Stomach (tissue), 4 donors: Measurements from ENCODE around the gene RPTOR.

Source experiments
- CTCF ChIP-seq, 7 experiments: fragments of 450-650 bp in 4 of 7; fragments of 200-600 bp in 3 of 7; sonication (generic) in 3 of 7; IDR thresholded peaks; one replicate each; pipeline ENCODE4 v1.5.1; 2016 to 2019; ENCODE audit warnings: antibody characterized with exemption in 7 of 7, control low read depth in 2 of 7, mild to moderate bottlenecking in 1 of 7
- POLR2A ChIP-seq, 4 donors: fragments of 450-650 bp; IDR thresholded peaks; one replicate each; pipeline ENCODE4 v1.6.1; 2016; ENCODE audit warnings: antibody characterized with exemption in 4 of 4, control low read depth in 2 of 4, mild to moderate bottlenecking in 1 of 4, moderate library complexity in 1 of 4
- POLR2AphosphoS5 ChIP-seq, 3 donors: sonication (generic); formaldehyde crosslinking; IDR thresholded peaks; one replicate each; pipeline ENCODE4 v1.6.1; 2016; ENCODE audit warnings: antibody characterized with exemption in 3 of 3

- TF ChIP-seq CTCF (IDR thresholded peaks at IDR 0.05): no peak
- no peak for TF ChIP-seq POLR2AphosphoS5 (IDR thresholded peaks at IDR 0.05)
- no peak for TF ChIP-seq POLR2A (IDR thresholded peaks at IDR 0.05)
Measured at GRCh38 chr17:80740141-80740540, 195.5 kb downstream of the RPTOR start.
